T follicular helper cell (primary cell): Measurements from ENCODE around the gene ARF4.

Experiments
- DNase-seq: peaks from one replicate; pipeline ENCODE4 v3.0.0-alpha.2; 2020; ENCODE audit warnings: low read depth

Gene ARF4

DNA sequence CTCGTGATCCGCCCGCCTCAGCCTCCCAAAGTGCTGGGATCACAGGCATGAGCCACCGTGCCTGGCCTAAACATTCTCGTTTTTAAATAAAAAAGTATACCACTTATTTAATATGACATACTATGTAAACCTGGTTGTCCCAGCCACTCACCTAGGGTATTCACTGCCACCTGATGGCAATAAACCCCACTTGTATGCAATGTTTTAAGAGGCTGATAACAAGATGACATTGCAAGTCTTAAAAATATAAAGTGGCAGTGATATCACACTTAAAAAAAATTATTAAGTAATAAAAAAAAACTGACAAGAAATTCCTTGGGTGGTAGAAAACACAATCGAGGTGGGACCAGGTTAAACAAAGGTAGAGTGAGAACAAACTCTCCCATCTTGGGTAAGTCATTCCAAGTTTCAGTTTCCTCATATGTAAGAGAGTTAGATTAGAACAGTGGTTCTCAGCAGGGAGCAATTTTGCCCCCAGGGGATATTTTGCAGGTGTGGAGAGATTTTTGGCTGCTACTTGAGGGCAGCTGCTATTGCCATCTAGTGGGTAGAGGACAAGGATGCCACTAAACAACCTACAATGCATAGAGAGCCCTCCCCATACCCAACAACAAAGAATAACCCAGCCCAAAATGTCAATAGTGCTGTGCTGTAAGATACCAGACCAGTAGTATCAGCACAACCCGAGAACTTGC is 14.5 kb downstream of the ARF4 start:
- DNase-seq, result no peak

DNA sequence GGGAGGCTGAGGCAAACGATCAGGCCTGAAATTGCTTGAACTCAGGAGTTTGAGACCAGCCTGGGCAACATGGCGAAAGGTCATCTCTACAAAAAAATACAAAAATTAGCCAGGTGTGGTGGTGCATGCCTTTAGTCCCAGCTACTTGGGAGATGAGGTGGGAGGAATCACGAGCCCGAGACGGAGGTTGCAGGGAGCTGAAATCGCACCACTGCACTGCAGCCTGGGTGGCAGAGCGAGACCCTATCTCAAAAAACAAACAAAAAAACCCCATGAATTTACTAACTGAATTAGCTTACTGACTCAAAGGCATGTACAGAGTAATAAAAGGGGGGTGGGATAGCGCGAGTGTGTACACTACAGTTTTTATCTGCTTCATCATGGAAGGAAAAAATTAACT is 19.3 kb downstream of the ARF4 start:
- DNase-seq, result no peak

DNA sequence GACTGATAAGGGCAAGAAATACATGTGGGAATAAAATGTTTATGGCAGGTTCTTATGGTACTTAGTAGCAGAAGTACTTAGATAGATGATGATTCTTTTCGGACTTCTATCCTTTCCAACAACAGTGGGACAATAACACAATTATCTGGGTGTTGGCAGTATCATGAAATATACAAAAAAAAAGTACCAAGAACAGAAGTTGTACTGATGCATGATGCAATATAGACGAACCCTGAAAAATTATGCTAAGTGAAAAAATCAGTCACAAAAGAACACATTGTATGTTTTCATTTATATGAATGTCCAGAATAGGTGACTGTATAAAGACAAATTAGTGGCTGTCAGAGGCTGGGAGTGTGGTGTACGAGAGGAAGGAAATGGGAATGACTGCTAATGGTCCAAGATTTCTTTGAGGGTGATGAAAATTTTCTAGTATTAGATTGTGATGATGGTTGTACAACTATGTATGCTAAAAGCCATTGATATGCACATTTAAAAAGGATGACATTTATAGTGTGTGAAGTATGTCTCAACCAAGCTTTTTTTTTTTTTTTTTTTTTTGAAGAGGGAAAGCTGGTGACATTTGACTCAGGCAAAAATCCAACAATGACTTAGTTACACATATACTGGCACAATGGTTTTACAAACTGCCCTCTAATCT is 21.0 kb downstream of the ARF4 start:
- DNase-seq, result no peak

DNA sequence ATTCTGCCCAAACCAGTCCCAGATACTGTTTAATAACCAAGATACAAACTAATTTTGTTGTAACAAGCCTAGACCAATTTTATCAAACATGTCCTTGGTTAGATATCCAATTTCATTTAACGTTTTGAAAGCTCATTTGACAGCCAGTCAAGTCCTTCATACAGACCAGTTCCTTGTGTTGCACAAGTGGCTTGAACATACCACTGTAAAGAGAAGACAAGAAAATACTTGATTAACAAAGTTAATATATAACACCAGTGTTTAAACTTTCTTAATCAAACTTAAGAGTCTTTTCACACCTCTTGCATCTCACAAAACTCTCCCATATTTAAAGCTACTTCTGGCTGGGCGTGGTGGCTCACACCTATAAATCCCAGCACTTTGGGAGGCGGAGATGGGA is 25.0 kb downstream of the ARF4 start:
- no peak for DNase-seq

DNA sequence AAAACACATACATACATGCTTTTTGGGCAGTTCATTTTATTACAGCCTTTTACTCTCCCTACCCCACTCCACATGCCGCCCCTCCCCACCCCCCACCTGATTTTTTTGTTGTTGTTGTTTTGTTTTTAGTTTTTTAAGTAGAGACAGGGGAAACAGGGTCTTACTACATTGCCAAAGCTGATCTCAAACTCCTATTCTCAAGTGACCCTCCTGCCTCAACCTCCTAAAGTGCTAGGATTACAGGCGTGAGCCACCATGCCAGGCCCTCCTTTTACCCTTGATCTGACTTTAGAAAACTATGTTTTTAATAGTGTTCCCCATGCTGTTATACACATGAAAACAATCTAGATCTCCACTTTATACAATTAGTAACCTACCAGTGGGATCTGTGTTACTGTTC is 26.3 kb downstream of the ARF4 start:
- no peak for DNase-seq

DNA sequence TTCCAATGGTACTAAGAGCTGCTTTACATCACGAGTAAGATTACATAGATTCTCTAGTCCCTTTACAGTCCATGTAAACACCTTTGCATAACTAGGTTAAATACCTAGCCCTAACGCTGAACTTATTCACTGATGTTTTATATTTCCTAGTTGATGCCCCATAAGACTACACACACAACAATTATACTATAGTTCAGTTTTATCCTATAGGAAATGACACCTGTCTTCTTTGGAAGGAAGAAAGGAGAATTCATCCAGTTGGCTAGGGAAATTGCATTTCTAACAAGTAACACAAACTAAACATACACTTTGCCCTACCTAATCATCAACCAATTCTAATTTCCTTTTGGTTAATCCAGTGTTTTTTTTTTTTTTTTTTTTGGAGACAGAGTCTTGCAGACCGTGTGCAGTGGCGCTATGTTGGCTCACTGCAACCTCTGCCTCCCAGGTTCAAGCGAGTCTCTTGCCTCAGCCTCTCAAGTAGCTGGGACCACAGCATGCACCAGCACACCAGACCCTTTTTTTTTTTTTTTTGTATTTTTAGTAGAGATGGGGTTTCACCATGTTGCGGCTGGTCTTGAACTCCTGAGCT is 27.2 kb downstream of the ARF4 start:
- no peak for DNase-seq

GRCh38 chr3:57559526-57559925 is 37.6 kb downstream of the ARF4 start:
- no peak for DNase-seq

- DNase-seq, result peak; percentile 9
Observed at GRCh38 chr3:57557085-57557537, 40.0 kb downstream of the ARF4 start.

- DNase-seq, result peak; percentile 7
Observed at GRCh38 chr3:57556459-57557084, 40.6 kb downstream of the ARF4 start.

DNA sequence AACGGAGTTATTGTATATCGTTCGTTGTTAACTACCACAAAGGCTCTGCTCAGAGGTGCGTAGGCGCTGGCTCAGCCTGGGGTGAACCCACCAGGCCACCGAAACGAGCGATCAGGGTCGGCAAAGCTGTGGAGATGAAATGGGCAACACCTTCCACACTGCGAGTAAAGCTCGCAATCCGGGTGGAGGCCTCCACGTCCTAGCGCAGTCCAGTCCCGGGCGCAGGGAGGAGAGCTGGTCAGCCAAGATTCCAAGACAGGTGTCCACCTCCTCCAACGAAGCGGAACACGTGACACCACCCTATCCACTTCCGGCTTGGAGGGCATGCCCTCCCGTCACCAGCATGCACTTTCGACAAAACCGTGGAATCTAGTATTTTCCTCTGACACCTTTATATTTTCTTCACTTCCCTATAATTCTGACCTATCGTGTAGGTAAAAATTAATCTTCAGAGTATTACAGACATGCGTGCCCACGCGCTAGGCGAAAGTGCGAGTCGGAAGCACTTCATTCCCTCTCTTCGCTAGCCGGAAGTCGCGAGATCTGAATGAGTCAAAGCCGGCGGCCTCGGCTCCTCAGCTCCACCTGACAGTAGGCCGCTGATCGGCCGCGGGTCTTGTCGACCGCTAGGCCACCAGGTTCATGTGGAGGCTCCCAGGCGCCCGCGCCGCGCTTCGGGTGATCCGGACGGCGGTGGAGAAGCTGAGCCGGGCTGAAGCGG is 41.2 kb downstream of the ARF4 start, which contains the start of gene PDE12:
Gene PDE12, plus strand, starts transcription at position 537 of the 721 bp plus-strand sequence. Its CDS starts 106 bp downstream, at position 643.
- peak; percentile 62 for DNase-seq

DNA sequence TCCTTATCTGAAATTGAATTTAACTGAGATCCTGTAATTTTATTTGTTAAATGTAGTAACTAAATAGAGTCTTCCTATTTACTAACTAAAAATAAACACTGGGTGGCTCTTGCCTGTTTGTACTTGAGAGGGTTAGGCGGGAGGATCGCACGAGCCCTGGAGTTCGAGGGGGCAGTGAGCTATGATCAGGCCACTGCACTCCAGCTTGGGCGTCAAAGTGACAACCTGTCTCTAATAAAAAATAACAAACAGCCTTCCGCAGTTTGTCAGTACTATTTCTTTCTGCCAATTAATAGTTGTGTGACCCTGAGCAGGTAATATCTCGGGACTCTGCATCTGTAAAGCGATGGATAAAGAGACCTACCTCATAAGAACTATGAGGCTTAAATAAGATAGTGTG is 41.8 kb downstream of the ARF4 start:
- DNase-seq, result no peak

- DNase-seq, result no peak
Observed at GRCh38 chr3:57546616-57547015, 50.5 kb downstream of the ARF4 start.

DNA sequence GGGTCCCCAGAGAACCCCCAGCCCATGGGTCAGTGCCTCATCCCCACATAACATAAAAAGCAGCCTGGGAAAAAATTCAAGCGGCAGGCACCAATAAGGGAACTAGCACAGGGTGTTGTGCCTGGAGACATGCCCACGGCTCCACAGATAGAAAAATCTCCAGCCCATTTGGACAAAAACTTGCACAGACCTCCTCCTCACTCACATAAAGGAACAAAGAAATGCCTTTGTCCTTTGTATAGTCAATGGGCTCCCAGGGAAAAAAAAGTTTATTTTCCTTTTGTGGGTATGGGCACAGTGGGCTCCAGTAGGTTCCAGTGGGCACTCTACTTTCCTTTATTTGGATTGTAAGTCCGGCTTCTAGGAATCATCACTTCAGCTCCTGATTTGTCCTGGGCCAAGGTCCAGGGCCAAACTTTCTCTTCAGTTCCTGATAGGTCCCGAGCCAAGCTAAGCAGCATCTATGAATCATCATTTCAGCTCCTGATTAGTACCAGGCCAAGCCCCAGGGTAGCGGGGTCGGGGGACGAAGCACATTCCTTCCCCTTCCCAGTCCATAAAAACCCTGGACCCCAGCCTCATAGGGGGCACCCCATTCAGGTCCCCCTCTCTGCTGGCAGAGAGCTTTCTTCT is 51.4 kb downstream of the ARF4 start:
- no peak for DNase-seq

GRCh38 chr3:57544181-57545125 is 52.7 kb downstream of the ARF4 start, which contains the start of gene DNAH12:
TSS of gene DNAH12 (minus strand) at chr3:57544344. CDS start at chr3:57542870, 1,474 bp downstream.
- no peak for DNase-seq

DNA sequence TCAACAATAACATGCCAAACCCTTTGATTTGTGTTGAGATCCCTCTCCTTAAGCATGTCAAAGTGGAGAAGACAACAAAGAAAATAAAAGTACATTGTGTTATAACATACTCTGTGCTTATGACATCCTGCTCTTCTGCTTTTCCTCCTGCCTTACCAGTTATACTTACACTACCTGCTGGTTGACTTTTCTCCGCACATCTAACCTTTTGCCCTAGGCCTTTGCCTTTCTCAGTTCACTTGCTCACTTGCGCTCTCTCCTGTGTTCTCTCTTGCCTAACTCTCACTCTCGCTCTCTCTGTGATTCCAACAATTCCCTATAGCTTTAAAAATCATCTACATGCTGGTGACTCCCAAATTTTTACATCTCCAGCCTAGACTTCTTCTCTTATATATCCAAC is 58.7 kb downstream of the ARF4 start:
- DNase-seq, result no peak

GRCh38 chr3:57530071-57530608 is 67.0 kb downstream of the ARF4 start:
- DNase-seq, result no peak
